Thyroid gland (tissue), 4 donors: ENCODE results near the gene ZNF627. TPM values are rescaled to one million over a fixed set of nuclear protein-coding genes. Genes with fewer than 3 reads are reported as not detected.

ENCODE experiments used
- DNase-seq, 2 donors: peaks; one replicate each; pipeline ENCODE4 v3.0.0-alpha.2; 2019
- H3K27ac ChIP-seq, 3 donors: fragments of 200-600 bp; sonication (generic); 1 replicate in 2 of 3; 2 replicates in 1 of 3; pipeline ENCODE4 v1.5.1; 2016 to 2019; ENCODE audit warnings: mild to moderate bottlenecking in 1 of 3, moderate library complexity in 1 of 3
- H3K27me3 ChIP-seq: fragments of 200-600 bp; sonication (generic); one replicate; pipeline ENCODE4 v1.5.1; 2019
- H3K36me3 ChIP-seq, 2 donors: fragments of 200-600 bp; sonication (generic); one replicate each; pipeline ENCODE4 v1.5.1; 2016 to 2019
- H3K4me1 ChIP-seq, 2 donors: fragments of 200-600 bp; sonication (generic); one replicate each; pipeline ENCODE4 v1.5.1; 2017 to 2019
- H3K4me3 ChIP-seq, 3 donors: fragments of 200-600 bp; sonication (generic); replicated peaks in 1 of 3; 1 replicate in 2 of 3; 2 replicates in 1 of 3; pipeline ENCODE4 v1.5.1; 2016; ENCODE audit warnings: mild to moderate bottlenecking in 1 of 3
- H3K9me3 ChIP-seq: fragments of 200-600 bp; sonication (generic); one replicate; pipeline ENCODE4 v1.5.1; 2017
- CTCF ChIP-seq, 6 experiments: fragments of 200-600 bp in 3 of 6; fragments of 450-650 bp in 3 of 6; sonication (generic) in 3 of 6; IDR thresholded peaks; one replicate each; pipeline ENCODE4 v1.5.1; 2016 to 2019; ENCODE audit warnings: antibody characterized with exemption in 6 of 6, mild to moderate bottlenecking in 2 of 6, inconsistent platforms in 1 of 6, moderate library complexity in 1 of 6
- POLR2A ChIP-seq, 2 donors: fragments of 450-650 bp; IDR thresholded peaks; one replicate each; pipeline ENCODE4 v1.6.1; 2017; ENCODE audit warnings: antibody characterized with exemption in 2 of 2, mild to moderate bottlenecking in 2 of 2, moderate library complexity in 1 of 2
- WGBS, 2 donors: methylation state at CpG; one replicate each; pipeline ENCODE4 v1.1.5; 2017; 5-methylcytosine and 5-hydroxymethylcytosine counted together
- intact Hi-C: fragments of 100-400 bp; cut with DNase I; formaldehyde crosslinking; loops from one replicate; pipeline ENCODE4 v1.15.1; 2023
- total RNA-seq, 4 donors: library from RNA; depleted of rRNA; stranded (reverse); fragments of >200 nt; gene quantifications; one replicate each; pipeline ENCODE4 v1.2.3, GENCODE V29; 2016

ZNF627 gene
- total RNA-seq, 4 donors from 2014 or later = 14.5 to 24.3 (median 21.7) TPM

- Histone ChIP-seq H3K27ac (no peak within 1 kb of the TSS), H3K4me1 (peaks cover 8 to 17% of the 10 kb centered on the region in 2 donors), H3K36me3 (no peaks in the 10 kb centered on the region), H3K4me3 (peak within 1 kb of the TSS in 2 of 3 donors; percentile 1 to 20), H3K9me3 (no peaks in the 10 kb centered on the region), H3K27me3 (no peaks in the 10 kb centered on the region)
- no peak for TF ChIP-seq POLR2A (IDR thresholded peaks at IDR 0.05)
- TF ChIP-seq CTCF (IDR thresholded peaks at IDR 0.05) = no peak
- DNase-seq = no peak
- intact Hi-C loops = no loop called here
- 79 to 80% methylated on average over 11 to 12 of the region's 18 CpGs for WGBS, 2 donors
These were observed 19.6 kb upstream of the ZNF627 start, which contains the start of gene ACP5 for GRCh38 chr19:11577451-11578257. Gene ACP5, minus strand, starts transcription at chr19:11577645. Its CDS starts 328 bp downstream, at chr19:11577317.

GRCh38 chr19:11578258-11579142 lies 18.8 kb upstream of the ZNF627 start:
- no peaks in the 10 kb centered on the region for H3K36me3 ChIP-seq
- H3K27me3 ChIP-seq = no peaks in the 10 kb centered on the region
- H3K4me3 ChIP-seq = peak overlapping the region in 2 of 3 donors; percentile 1 to 20
- 18 to 28% methylated on average over 13 to 29 of the region's 62 CpGs for WGBS, 2 donors
- H3K9me3 ChIP-seq = no peaks in the 10 kb centered on the region
- no peak for TF ChIP-seq CTCF (IDR thresholded peaks at IDR 0.05)
- TF ChIP-seq POLR2A (IDR thresholded peaks at IDR 0.05) = no peak
- intact Hi-C loops = no loop called here
- H3K27ac ChIP-seq = no peak overlapping the region
- peaks cover 8 to 17% of the 10 kb centered on the region in 2 donors for H3K4me1 ChIP-seq
- peak; percentile 24 to 37 for DNase-seq

GRCh38 chr19:11580116-11580515 lies 17.2 kb upstream of the ZNF627 start:
- TF ChIP-seq CTCF (IDR thresholded peaks at IDR 0.05) (no peak), POLR2A (IDR thresholded peaks at IDR 0.05) (no peak)

GRCh38 chr19:11581740-11582139 lies 15.5 kb upstream of the ZNF627 start:
- WGBS, 2 donors = 18 to 23% methylated on average over 3 of the region's 3 CpGs

More at GRCh38 chr19:11580116-11580515, 17.2 kb upstream of the ZNF627 start:
- WGBS, 2 donors = 79 to 88% methylated on average over 4 of the region's 4 CpGs
- Histone ChIP-seq H3K27me3 (no peaks in the 10 kb centered on the region), H3K27ac (no peak overlapping the region), H3K4me3 (no peak overlapping the region), H3K4me1 (peaks cover 8 to 17% of the 10 kb centered on the region in 2 donors), H3K36me3 (no peaks in the 10 kb centered on the region), H3K9me3 (no peaks in the 10 kb centered on the region)
- DNase-seq = no peak
- intact Hi-C loops = loop anchor here (10.0 kb wide), 1 partner anchor 85 kb away; no protein-coding TSS in a partner anchor

More at GRCh38 chr19:11581740-11582139, 15.5 kb upstream of the ZNF627 start:
- H3K9me3 ChIP-seq = no peaks in the 10 kb centered on the region
- no peak for TF ChIP-seq CTCF (IDR thresholded peaks at IDR 0.05)
- TF ChIP-seq POLR2A (IDR thresholded peaks at IDR 0.05) = no peak
- H3K27ac ChIP-seq = peak overlapping the region in 1 of 3 donors; percentile 6
- intact Hi-C loops = loop anchor here (10.0 kb wide), 1 partner anchor 87 kb away; no protein-coding TSS in a partner anchor
- peak in 1 of 2 donors; percentile 17 for DNase-seq
- H3K36me3 ChIP-seq = no peaks in the 10 kb centered on the region
- H3K4me1 ChIP-seq = peaks cover 8 to 17% of the 10 kb centered on the region in 2 donors
- no peaks in the 10 kb centered on the region for H3K27me3 ChIP-seq
- no peak overlapping the region for H3K4me3 ChIP-seq
